HepG2 (cell line): ENCODE data around the gene LAPTM4A. TPM values are rescaled to one million over a fixed set of nuclear protein-coding genes. Genes with fewer than 3 reads are reported as not detected.
A peak's percentile ranks its signal among the peaks of the same experiment; 100 is the strongest.

Experiments used
- ATAC-seq: fragments of 200-7000 bp; cut with Tn5 transposase; 3 replicates; pipeline ENCODE4 v1.9.1; 2020; ENCODE audit warnings: mild to moderate bottlenecking, moderate library complexity
- BruUV-seq: library from RNA; stranded (reverse); fragments of 400-500 nt; replicated peaks from 2 replicates; lab custom pipeline; 2021; lab: Mats Ljungman, UMichigan
- CTCF ChIA-PET: fragments of 300-600 bp; formaldehyde crosslinking; extraction: SDS; loops from one replicate; lab custom pipeline; 2021; ENCODE audit warnings: low total read pairs, inconsistent platforms, low intra/inter-chr PET ratio; lab: Yijun Ruan, JAX
- POLR2A ChIA-PET: fragments of 350-600 bp; sonication (Branson Sonifier 250); formaldehyde crosslinking; loops from one replicate; lab custom pipeline; 2020; ENCODE audit warnings: antibody characterized with exemption, inconsistent platforms; lab: Yijun Ruan, JAX
- DNase-seq: peaks from one replicate; pipeline ENCODE4 v3.0.0-alpha.2; 2015; ENCODE audit warnings: low spot score
- FAIRE-seq: peaks from 3 replicates; lab custom pipeline; 2011; peaks lifted over from hg19 to GRCh38; lab: Jason Lieb, UNC
- H2AFZ ChIP-seq: one replicate; pipeline ENCODE4 v1.6.1; 2011; ENCODE audit warnings: low read length, inconsistent platforms
- H3K27ac ChIP-seq: fragments of 300-600 bp; 3 replicates; pipeline ENCODE4 v1.8.0; 2011; ENCODE audit warnings: mixed run types, mild to moderate bottlenecking, mixed read lengths, low read length, inconsistent platforms; ENCODE audit not compliant: insufficient read depth; ENCODE audit errors: extremely low read length
- H3K27me3 ChIP-seq, 2 experiments: fragments of 200-600 bp in 1 of 2; 2 replicates in 1 of 2; 3 replicates in 1 of 2; pipeline versions ENCODE4 v1.6.0 to v1.8.0; 2011; ENCODE audit warnings: low read length in 2 of 2, mild to moderate bottlenecking in 2 of 2, moderate library complexity in 2 of 2, inconsistent platforms in 1 of 2; ENCODE audit not compliant: insufficient read depth in 2 of 2, control insufficient read depth in 1 of 2
- H3K36me3 ChIP-seq, 2 experiments: fragments of 200-600 bp in 1 of 2; replicated peaks in 1 of 2; 2 replicates in 1 of 2; 3 replicates in 1 of 2; pipeline versions ENCODE4 v1.5.1 to v1.8.0; 2011; ENCODE audit warnings: low read length in 2 of 2, inconsistent platforms in 1 of 2; ENCODE audit not compliant: insufficient read depth in 2 of 2, control insufficient read depth in 1 of 2
- H3K4me1 ChIP-seq: 2 replicates; pipeline ENCODE4 v1.5.1; 2012; ENCODE audit warnings: low read length, inconsistent platforms; ENCODE audit not compliant: insufficient read depth
- H3K4me2 ChIP-seq: 2 replicates; pipeline ENCODE4 v1.6.0; 2011; ENCODE audit warnings: low read depth, low read length, inconsistent platforms
- H3K4me3 ChIP-seq, 3 experiments: fragments of 200-600 bp in 1 of 3; sonication (generic), shearing (Covaris generic) in 1 of 3; replicated peaks in 1 of 3; 2 replicates each; pipeline ENCODE4 v1.5.1; 2011 to 2016; ENCODE audit warnings: low read length in 3 of 3, inconsistent platforms in 2 of 3, low read depth in 2 of 3, mild to moderate bottlenecking in 2 of 3, control low read depth in 1 of 3, mixed read lengths in 1 of 3; ENCODE audit not compliant: insufficient read depth in 1 of 3
- H3K79me2 ChIP-seq: one replicate; pipeline ENCODE4 v1.6.1; 2011; ENCODE audit warnings: low read length, inconsistent platforms; ENCODE audit not compliant: insufficient read depth
- H3K9ac ChIP-seq: 2 replicates; pipeline ENCODE4 v1.6.0; 2011; ENCODE audit warnings: mild to moderate bottlenecking, low read depth, low read length, inconsistent platforms; ENCODE audit not compliant: insufficient read depth
- H3K9me3 ChIP-seq: 2 replicates; pipeline ENCODE4 v1.5.1; 2012; ENCODE audit warnings: mild to moderate bottlenecking, low read length
- H4K20me1 ChIP-seq: 2 replicates; pipeline ENCODE4 v1.6.0; 2011; ENCODE audit warnings: inconsistent platforms, mild to moderate bottlenecking, low read length, moderate library complexity; ENCODE audit not compliant: insufficient read depth
- AFF4 ChIP-seq: sonication (generic); formaldehyde crosslinking; IDR thresholded peaks from 2 replicates; pipeline ENCODE4 v1.4.0; 2020; ENCODE audit warnings: missing genetic modification reagents
- CEBPB ChIP-seq: IDR thresholded peaks from 2 replicates; pipeline ENCODE4 v1.6.1; 2011; ENCODE audit warnings: low read depth, low read length, improper control_type of control experiment, borderline replicate concordance
- ELK4 ChIP-seq: sonication (generic); formaldehyde crosslinking; IDR thresholded peaks from 2 replicates; pipeline ENCODE4 v1.9.0; 2021; ENCODE audit warnings: missing genetic modification reagents, borderline replicate concordance
- FOSL2 ChIP-seq: sonication (generic); formaldehyde crosslinking; IDR thresholded peaks from 2 replicates; pipeline ENCODE4 v1.4.0; 2020; ENCODE audit warnings: missing genetic modification reagents
- NFE2L1 ChIP-seq: sonication (generic); formaldehyde crosslinking; IDR thresholded peaks from 2 replicates; pipeline ENCODE4 v1.4.0; 2020; ENCODE audit warnings: missing genetic modification reagents, mild to moderate bottlenecking, borderline replicate concordance
- RBM39 ChIP-seq: fragments of 200-400 bp; formaldehyde crosslinking; IDR thresholded peaks from one replicate; pipeline ENCODE4 v1.6.1; 2018; ENCODE audit warnings: antibody characterized with exemption, mild to moderate bottlenecking, low read depth, low read length; ENCODE audit not compliant: poor library complexity, severe bottlenecking
- RXRA ChIP-seq: sonication (generic); formaldehyde crosslinking; IDR thresholded peaks from 2 replicates; pipeline ENCODE4 v1.5.1; 2020; ENCODE audit warnings: missing genetic modification reagents
- ZBTB7A ChIP-seq: sonication (generic); formaldehyde crosslinking; IDR thresholded peaks from 2 replicates; pipeline ENCODE4 v1.8.0; 2022; ENCODE audit warnings: mild to moderate bottlenecking, missing genetic modification reagents
- ZNF207 ChIP-seq: fragments of 450-650 bp; IDR thresholded peaks from 2 replicates; pipeline ENCODE4 v1.6.1; 2016; ENCODE audit warnings: antibody characterized with exemption, borderline replicate concordance
- ZNF225 ChIP-seq: sonication (generic); formaldehyde crosslinking; IDR thresholded peaks from 2 replicates; pipeline ENCODE4 v1.4.0; 2020; ENCODE audit warnings: mild to moderate bottlenecking, missing genetic modification reagents
- ZNF367 ChIP-seq: sonication (generic); formaldehyde crosslinking; IDR thresholded peaks from 2 replicates; pipeline ENCODE4 v1.4.0; 2020; ENCODE audit warnings: missing genetic modification reagents, borderline replicate concordance
- ZNF441 ChIP-seq: sonication (generic); formaldehyde crosslinking; IDR thresholded peaks from 2 replicates; pipeline ENCODE4 v1.7.0; 2021; ENCODE audit warnings: missing genetic modification reagents, borderline replicate concordance
- ZNF660 ChIP-seq: sonication (generic); formaldehyde crosslinking; IDR thresholded peaks from 2 replicates; pipeline ENCODE4 v1.5.1; 2020; ENCODE audit warnings: mild to moderate bottlenecking, low read depth, missing genetic modification reagents, borderline replicate concordance
- ZNF709 ChIP-seq: sonication (generic); formaldehyde crosslinking; IDR thresholded peaks from 2 replicates; pipeline ENCODE4 v1.5.0; 2020; ENCODE audit warnings: mild to moderate bottlenecking, missing genetic modification reagents
- ZNF761 ChIP-seq: sonication (generic); formaldehyde crosslinking; conservative IDR thresholded peaks from 2 replicates; pipeline ENCODE4 v1.4.0; 2020; ENCODE audit warnings: mild to moderate bottlenecking, missing genetic modification reagents
- ZNF781 ChIP-seq: sonication (generic); formaldehyde crosslinking; IDR thresholded peaks from 2 replicates; pipeline ENCODE4 v1.5.1; 2020; ENCODE audit warnings: borderline replicate concordance, mild to moderate bottlenecking, missing genetic modification reagents; ENCODE audit errors: not compliant biosample characterization
- ZNF784 ChIP-seq: sonication (generic); formaldehyde crosslinking; IDR thresholded peaks from 2 replicates; pipeline ENCODE4 v1.5.1; 2020; ENCODE audit warnings: missing genetic modification reagents, mild to moderate bottlenecking, borderline replicate concordance
- WGBS: methylation state at CpG from one replicate; pipeline ENCODE4 v1.1.6; 2017; ENCODE audit warnings: low lambda C conversion rate; 5-methylcytosine and 5-hydroxymethylcytosine counted together
- in situ Hi-C: cut with HindIII; loops from 2 replicates; pipeline ENCODE4 v1.10.0; 2017; ENCODE audit warnings: low pct_unique_long_range_greater_than_20kb; ENCODE audit not compliant: extremely low pct_ligation_motif_present
- intact Hi-C: fragments of 100-400 bp; cut with micrococcal nuclease; formaldehyde crosslinking; loops from one replicate; pipeline ENCODE4 v1.10.0; 2022; ENCODE audit not compliant: unreplicated experiment
- polyA plus RNA-seq, 8 experiments: library from polyadenylated mRNA; depleted of rRNA in 3 of 8; stranded (reverse) in 7 of 8; unstranded in 1 of 8; fragments of >200 nt; fragmentation: Illumina TruSeq in 4 of 8; extraction: Trizol in 4 of 8; gene quantifications; 2 replicates each; pipeline versions ENCODE4 v1.2.1 to v1.2.3, GENCODE V29; 2011 to 2016; ENCODE audit warnings: low read depth in 4 of 8, missing spikeins in 1 of 8, mixed read lengths in 1 of 8; ENCODE audit not compliant: insufficient read depth in 1 of 8
- total RNA-seq, 5 experiments: library from RNA; depleted of rRNA; stranded (reverse); fragments of >200 nt; fragmentation: Illumina TruSeq; extraction: Trizol; gene quantifications; 2 replicates each; pipeline ENCODE4 v1.2.3, GENCODE V29; 2016; ENCODE audit warnings: low read depth in 1 of 5

Gene LAPTM4A
- total and polyA plus RNA-seq, 2 of the 13 experiments (the other 11 are each of a cell fraction or from before 2014, with no cell fraction given), result 116 to 558 TPM

- peaks cover 27% of the 10 kb centered on the region for H3K79me2 ChIP-seq
- no peaks in the 10 kb centered on the region for H3K9me3 ChIP-seq
- H3K4me2 ChIP-seq, result peak within 1 kb of the TSS; percentile 95
- FAIRE-seq (no peak), ATAC-seq (peak; percentile 81), DNase-seq (peak; percentile 68)
- H3K27me3 ChIP-seq, result no peaks in the 10 kb centered on the region; a peak in 1 of 5 replicates
- ChIA-PET CTCF (interaction anchor here (1.1 to 1.4 kb wide), 2 partner anchors 57 to 81 kb away, joined by 3 to 4 read pairs; no protein-coding TSS in a partner anchor), POLR2A (interaction anchor here (0.9 to 8.9 kb wide), 14 partner anchors 10 to 434 kb away, joined by 3 to 109 read pairs (median 4); partner anchors contain the start of genes LAPTM4A, RHOB and WDR35)
- no TSS peak for BruUV-seq
- H4K20me1 ChIP-seq, result no peaks in the 10 kb centered on the region
- H3K36me3 ChIP-seq, result no peaks in the 10 kb centered on the region
- 2% methylated on average over 39 of the region's 87 CpGs for WGBS
- peak within 1 kb of the TSS; percentile 71 to 89 (median 71) for H3K4me3 ChIP-seq
- H2AFZ ChIP-seq, result peak within 1 kb of the TSS; percentile 51
- H3K27ac ChIP-seq, result peak within 1 kb of the TSS; percentile 72
- H3K9ac ChIP-seq, result peak within 1 kb of the TSS; percentile 83
- intact Hi-C loops (loop anchor here (1.0 kb wide), 1 partner anchor 56 kb away; no protein-coding TSS in a partner anchor), in situ Hi-C loops (loop anchor here (5.0 kb wide), 1 partner anchor 80 kb away; no protein-coding TSS in a partner anchor)
- peaks cover 84% of the 10 kb centered on the region for H3K4me1 ChIP-seq
- TF ChIP-seq ZNF441 (CRISPR knock-in tag) (no peak), RXRA (CRISPR knock-in tag) (no peak; the same call in 1 of the 2 replicates), RBM39 (no peak), ZNF367 (no peak), ZNF660 (no peak), ZNF761 (peak; percentile 87; the same call in 1 of the 2 replicates), ZNF709 (CRISPR knock-in tag) (no peak), ZNF207 (no peak), AFF4 (CRISPR knock-in tag) (no peak), ZBTB7A (CRISPR knock-in tag) (no peak), ELK4 (CRISPR knock-in tag) (no peak), ZNF225 (0 out of 2 replicates have a peak, but pooled peaks have one; percentile 42), ZNF781 (CRISPR knock-in tag) (no peak), ZNF784 (peak; percentile 62; the same call in 1 of the 2 replicates), NFE2L1 (CRISPR knock-in tag) (no peak), CEBPB (no peak), FOSL2 (no peak)
These were observed 38.9 kb downstream of the LAPTM4A start, which contains the start of gene MATN3 for GRCh38 chr2:20012282-20013125. TSS of gene MATN3 (minus strand) at chr2:20012668. CDS start at chr2:20012631, 37 bp downstream.
